Hepatocyte (in vitro differentiated cells): ENCODE measurements around the gene TMEM131L. TPM values are rescaled to one million over a fixed set of nuclear protein-coding genes. Genes with fewer than 3 reads are reported as not detected.

Source experiments
- DNase-seq: peaks from one replicate; pipeline ENCODE4 v3.0.0-alpha.2; 2016; ENCODE audit warnings: low spot score
- H2AFZ ChIP-seq: fragments of 200-600 bp; sonication (generic); 2 replicates; pipeline ENCODE4 v1.6.0; 2016; ENCODE audit warnings: antibody characterized with exemption, mild to moderate bottlenecking
- H3K27ac ChIP-seq: fragments of 200-600 bp; sonication (generic); 2 replicates; pipeline ENCODE4 v1.5.1; 2016; ENCODE audit warnings: mild to moderate bottlenecking
- H3K27me3 ChIP-seq: fragments of 200-600 bp; sonication (generic); 2 replicates; pipeline ENCODE4 v1.6.1; 2016
- H3K36me3 ChIP-seq: fragments of 200-600 bp; sonication (generic); replicated peaks from 2 replicates; pipeline ENCODE4 v1.5.1; 2016; ENCODE audit warnings: low read depth; ENCODE audit not compliant: insufficient read depth
- H3K4me1 ChIP-seq: fragments of 200-600 bp; sonication (generic); 2 replicates; pipeline ENCODE4 v1.5.1; 2016; ENCODE audit warnings: mild to moderate bottlenecking, moderate library complexity; ENCODE audit not compliant: insufficient read depth
- H3K4me2 ChIP-seq: fragments of 200-600 bp; sonication (generic); 2 replicates; pipeline ENCODE4 v1.6.0; 2016
- H3K4me3 ChIP-seq: fragments of 200-600 bp; sonication (generic); 2 replicates; pipeline ENCODE4 v1.5.1; 2016; ENCODE audit warnings: mild to moderate bottlenecking
- H3K79me2 ChIP-seq: fragments of 200-600 bp; sonication (generic); 2 replicates; pipeline ENCODE4 v1.6.0; 2017; ENCODE audit warnings: mild to moderate bottlenecking
- H3K9me2 ChIP-seq: fragments of 200-600 bp; sonication (generic); replicated peaks from 2 replicates; pipeline ENCODE4 v1.6.0; 2017; ENCODE audit warnings: mild to moderate bottlenecking; ENCODE audit not compliant: insufficient read depth
- H3K9me3 ChIP-seq: fragments of 200-600 bp; sonication (generic); 2 replicates; pipeline ENCODE4 v1.5.1; 2016; ENCODE audit warnings: low read depth, mild to moderate bottlenecking
- H4K20me1 ChIP-seq: fragments of 200-600 bp; sonication (generic); 2 replicates; pipeline ENCODE4 v1.6.0; 2016; ENCODE audit warnings: mild to moderate bottlenecking; ENCODE audit not compliant: insufficient read depth, poor library complexity, severe bottlenecking
- CTCF ChIP-seq: fragments of 200-600 bp; sonication (generic); IDR thresholded peaks from 2 replicates; pipeline ENCODE4 v1.5.1; 2016; ENCODE audit warnings: antibody characterized with exemption, mild to moderate bottlenecking; ENCODE audit not compliant: poor library complexity
- EZH2 ChIP-seq: fragments of 200-600 bp; sonication (generic); IDR thresholded peaks from 2 replicates; pipeline ENCODE4 v1.6.1; 2016; ENCODE audit warnings: antibody characterized with exemption, mild to moderate bottlenecking, borderline replicate concordance
- EZH2phosphoT487 ChIP-seq: fragments of 200-600 bp; sonication (generic); IDR thresholded peaks from one replicate; pipeline ENCODE4 v1.6.1; 2018; ENCODE audit warnings: antibody characterized with exemption, mild to moderate bottlenecking, low read depth, moderate library complexity; ENCODE audit not compliant: unreplicated experiment, severe bottlenecking
- WGBS: methylation state at CpG from one replicate; pipeline ENCODE4 v1.1.6; 2016; ENCODE audit warnings: low lambda C conversion rate; ENCODE audit errors: missing lambda C conversion rate; 5-methylcytosine and 5-hydroxymethylcytosine counted together
- polyA plus RNA-seq: library from polyadenylated mRNA; unstranded; fragments of >200 nt; fragmentation: Nextera tagmentation; extraction: Ambion mirVana; gene quantifications from 2 replicates; pipeline ENCODE4 v1.2.1, GENCODE V29; 2016
- total RNA-seq: library from RNA; depleted of rRNA; stranded (reverse); fragments of >200 nt; gene quantifications from 2 replicates; pipeline ENCODE4 v1.2.3, GENCODE V29; 2014

TMEM131L gene
- total and polyA plus RNA-seq, 2 experiments from 2014 or later = 6.3 to 10.5 TPM

- H3K27me3 ChIP-seq = no peaks in the 10 kb centered on the region
- no peaks in the 10 kb centered on the region for H4K20me1 ChIP-seq
- TF ChIP-seq EZH2phosphoT487 = no peak
- no peaks in the 10 kb centered on the region for H3K36me3 ChIP-seq
- no peaks in the 10 kb centered on the region for H3K4me1 ChIP-seq
- no peaks in the 10 kb centered on the region for H3K9me2 ChIP-seq
- no peak overlapping the region for H3K4me3 ChIP-seq
- WGBS = 88% methylated on average over 6 of the region's 6 CpGs
- H3K79me2 ChIP-seq = no peaks in the 10 kb centered on the region
- H2AFZ ChIP-seq = no peak overlapping the region
- H3K9me3 ChIP-seq = no peaks in the 10 kb centered on the region
- DNase-seq = no peak
- H3K4me2 ChIP-seq = no peak overlapping the region
- H3K27ac ChIP-seq = no peak overlapping the region
Observed at GRCh38 chr4:153635846-153636245, 169.7 kb downstream of the TMEM131L start.

DNA sequence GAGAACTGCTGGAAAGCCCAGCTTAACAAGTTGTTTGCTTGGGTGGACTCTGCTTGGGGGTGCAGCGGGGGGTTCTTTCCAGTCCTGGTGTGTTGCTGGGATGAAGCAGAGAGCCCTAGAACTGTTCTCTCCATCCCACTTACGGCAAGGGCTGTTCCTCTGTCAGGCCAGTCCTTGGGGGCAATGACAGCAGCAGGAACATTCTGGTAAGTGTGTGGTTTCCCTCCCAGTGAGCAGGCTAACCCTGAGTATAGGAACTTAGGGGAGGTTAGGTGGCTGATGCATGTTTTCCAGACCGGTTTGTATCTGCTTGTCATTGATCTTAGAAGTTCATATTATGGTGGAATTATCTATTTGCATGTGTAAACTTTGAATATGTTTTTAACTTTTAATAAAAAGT, 171.0 kb downstream of the TMEM131L start:
- H4K20me1 ChIP-seq = no peaks in the 10 kb centered on the region
- WGBS = 88% methylated on average over 3 of the region's 3 CpGs
- H3K9me3 ChIP-seq = no peaks in the 10 kb centered on the region
- H3K9me2 ChIP-seq = no peaks in the 10 kb centered on the region
- DNase-seq = no peak
- H2AFZ ChIP-seq = no peak overlapping the region
- no peaks in the 10 kb centered on the region for H3K36me3 ChIP-seq
- no peak overlapping the region for H3K4me2 ChIP-seq
- H3K79me2 ChIP-seq = no peaks in the 10 kb centered on the region
- TF ChIP-seq CTCF (no peak), EZH2phosphoT487 (no peak), EZH2 (no peak)
- no peaks in the 10 kb centered on the region for H3K27me3 ChIP-seq
- no peak overlapping the region for H3K27ac ChIP-seq
- no peak overlapping the region for H3K4me3 ChIP-seq
- H3K4me1 ChIP-seq = no peaks in the 10 kb centered on the region

DNA sequence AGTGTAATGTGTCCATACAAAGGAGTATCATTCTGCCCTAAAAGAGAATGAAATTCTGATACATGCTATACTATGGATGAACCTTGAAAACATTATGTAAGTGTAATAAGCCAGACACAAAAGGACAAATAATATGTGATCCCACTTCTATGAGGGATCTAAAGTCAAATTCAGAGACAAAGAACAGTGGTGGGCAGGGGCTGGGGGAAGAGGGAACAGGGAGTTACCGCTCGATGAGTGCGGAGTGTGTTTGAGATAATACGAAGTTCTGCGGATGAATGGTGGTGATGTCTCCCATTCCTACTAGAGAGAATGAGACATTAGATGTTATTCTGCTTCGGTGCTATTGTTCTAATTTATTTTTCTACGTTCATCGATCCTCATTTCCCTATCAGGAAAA, 171.9 kb downstream of the TMEM131L start:
- H3K4me2 ChIP-seq = no peak overlapping the region
- no peak overlapping the region for H2AFZ ChIP-seq
- H3K79me2 ChIP-seq = no peaks in the 10 kb centered on the region
- H3K9me3 ChIP-seq = no peaks in the 10 kb centered on the region
- H3K4me3 ChIP-seq = no peak overlapping the region
- no peak overlapping the region for H3K27ac ChIP-seq
- H3K9me2 ChIP-seq = no peaks in the 10 kb centered on the region
- no peak for DNase-seq
- H3K36me3 ChIP-seq = no peaks in the 10 kb centered on the region
- WGBS = 96% methylated on average over 8 of the region's 8 CpGs
- no peak for TF ChIP-seq EZH2
- TF ChIP-seq CTCF = no peak
- no peak for TF ChIP-seq EZH2phosphoT487
- H3K27me3 ChIP-seq = no peaks in the 10 kb centered on the region
- H3K4me1 ChIP-seq = no peaks in the 10 kb centered on the region
- H4K20me1 ChIP-seq = no peaks in the 10 kb centered on the region

DNA sequence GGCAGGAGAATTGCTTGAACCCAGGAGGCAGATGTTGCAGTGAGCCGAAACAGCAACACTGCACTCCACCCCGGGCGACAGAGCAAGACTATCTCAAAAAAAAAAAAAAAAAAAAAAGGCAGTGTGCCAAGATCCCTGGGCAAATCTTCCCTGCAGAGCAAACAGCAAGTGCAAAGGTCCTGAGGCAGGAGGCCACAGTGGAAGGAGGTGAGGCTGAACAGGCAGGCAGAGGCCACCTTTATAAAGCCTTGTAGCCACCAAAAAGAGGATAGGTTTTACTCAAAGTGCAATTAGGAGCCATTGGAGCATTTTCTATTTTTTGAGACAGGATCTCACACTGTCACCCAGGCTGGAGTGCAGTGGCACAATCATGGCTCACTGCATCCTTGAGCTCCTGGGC, 172.8 kb downstream of the TMEM131L start:
- Histone ChIP-seq H3K4me2 (no peak overlapping the region), H3K9me2 (no peaks in the 10 kb centered on the region), H2AFZ (no peak overlapping the region), H3K27me3 (no peaks in the 10 kb centered on the region), H3K27ac (no peak overlapping the region), H4K20me1 (no peaks in the 10 kb centered on the region), H3K36me3 (no peaks in the 10 kb centered on the region), H3K9me3 (no peaks in the 10 kb centered on the region), H3K4me1 (no peaks in the 10 kb centered on the region), H3K79me2 (no peaks in the 10 kb centered on the region), H3K4me3 (no peak overlapping the region)
- TF ChIP-seq CTCF (no peak), EZH2phosphoT487 (no peak), EZH2 (no peak)
- WGBS = 90% methylated on average over 3 of the region's 3 CpGs
- DNase-seq = no peak
